ENCODE data around the gene VPS26A.

The VPS26A gene

DNA sequence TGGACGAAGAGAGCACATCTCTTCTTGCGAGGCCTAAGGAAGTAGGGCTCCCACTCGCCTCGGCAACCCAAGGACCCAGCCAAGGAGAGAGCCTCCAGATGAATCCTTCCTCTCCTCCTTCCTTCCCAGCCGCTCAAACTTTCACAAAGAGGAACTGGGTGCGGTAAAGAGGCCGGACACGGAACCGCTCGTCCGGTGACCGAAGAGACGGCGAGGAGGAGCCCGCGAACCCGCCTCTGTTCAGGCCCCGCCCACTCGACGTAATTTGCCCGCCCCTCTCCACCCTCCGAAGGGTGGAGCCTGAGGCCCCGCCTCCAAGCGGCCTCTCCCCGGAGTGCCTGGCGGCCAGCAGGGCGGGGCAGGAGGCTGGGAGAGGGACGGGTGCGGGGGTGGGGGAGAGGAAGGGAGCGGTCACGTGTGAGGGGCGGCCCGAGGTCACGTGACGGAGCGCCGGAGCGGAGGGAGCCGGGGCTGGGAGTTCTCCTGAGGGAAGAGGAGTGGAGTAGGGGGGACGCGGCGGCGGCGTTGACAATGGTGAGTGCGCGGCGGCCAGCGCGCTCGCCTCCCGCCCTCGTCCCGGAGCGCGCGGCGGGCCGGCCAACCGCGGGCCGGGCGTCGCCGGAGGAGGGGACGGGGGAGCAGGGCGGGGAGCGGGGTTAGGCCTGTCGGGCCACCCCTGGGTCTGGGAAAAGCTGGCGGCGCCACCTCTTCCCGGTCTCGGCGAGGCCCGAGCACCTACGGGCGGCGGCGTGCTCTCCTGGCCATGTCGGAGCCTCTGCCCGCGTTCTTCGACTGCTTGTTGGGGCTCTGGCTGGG lies at the start of gene VPS26A:
VPS26A (plus strand) TSS at position 432 of the 816 bp plus-strand sequence; CDS start at position 532, 100 bp downstream.
- Histone ChIP-seq H3K9ac (ENCODE audit: low read depth in 1 of 2, low read length in 2 of 2) (peak within 1 kb of the TSS; percentile 99), H3K36me3 (ENCODE audit: control insufficient read depth in 2 of 2, insufficient read depth in 2 of 2, low read length in 2 of 2) (no peaks in the 10 kb centered on the region), H3K4me1 (ENCODE audit: control insufficient read depth in 2 of 2, insufficient read depth in 2 of 2, low read length in 2 of 2) (peaks cover 9 to 12% of the 10 kb centered on the region in 2 donors), H3K9me3 (ENCODE audit: control insufficient read depth in 2 of 2, low read length in 2 of 2) (no peaks in the 10 kb centered on the region), H3K4me3 (ENCODE audit: low read length in 2 of 2) (peak within 1 kb of the TSS; percentile 86 to 94), H3K27me3 (ENCODE audit: control insufficient read depth in 2 of 2, insufficient read depth in 2 of 2, low read length in 2 of 2) (no peaks in the 10 kb centered on the region), H3K27ac (ENCODE audit: low read depth in 2 of 2, low read length in 2 of 2) (peak within 1 kb of the TSS; percentile 99)

- Histone ChIP-seq H3K4me1 (ENCODE audit: control insufficient read depth in 2 of 2, insufficient read depth in 2 of 2, low read length in 2 of 2) (no peaks in the 10 kb centered on the region), H3K4me3 (ENCODE audit: low read length in 2 of 2) (no peak overlapping the region), H3K9me3 (ENCODE audit: control insufficient read depth in 2 of 2, low read length in 2 of 2) (no peaks in the 10 kb centered on the region), H3K9ac (ENCODE audit: low read depth in 1 of 2, low read length in 2 of 2) (no peak overlapping the region), H3K27ac (ENCODE audit: low read depth in 2 of 2, low read length in 2 of 2) (no peak overlapping the region), H3K27me3 (ENCODE audit: control insufficient read depth in 2 of 2, insufficient read depth in 2 of 2, low read length in 2 of 2) (no peaks in the 10 kb centered on the region), H3K36me3 (ENCODE audit: control insufficient read depth in 2 of 2, insufficient read depth in 2 of 2, low read length in 2 of 2) (no peaks in the 10 kb centered on the region)
Measured at GRCh38 chr10:69074532-69074931, 49.4 kb upstream of the VPS26A start.

DNA sequence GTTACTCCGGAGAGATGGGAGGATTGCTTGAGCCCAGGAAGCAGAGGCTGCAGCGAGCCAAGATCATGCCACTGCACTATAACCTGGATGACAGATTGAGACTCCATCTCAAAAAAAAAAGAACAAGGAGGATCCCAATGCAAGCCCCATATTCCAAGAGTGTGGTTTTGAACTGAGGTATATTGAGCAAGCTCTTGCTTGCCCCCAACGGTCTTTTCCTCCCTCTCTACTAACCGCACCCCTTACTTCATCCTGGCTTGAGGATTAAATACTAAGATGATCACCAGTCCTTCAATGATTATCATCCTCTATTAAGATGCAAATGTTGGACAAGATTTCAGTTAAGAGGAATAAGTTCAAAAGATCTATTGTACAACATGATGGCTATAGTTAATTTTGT lies 48.5 kb upstream of the VPS26A start:
- no peaks in the 10 kb centered on the region for H3K9me3 ChIP-seq (ENCODE audit: control insufficient read depth in 2 of 2, low read length in 2 of 2)
- H3K9ac ChIP-seq (ENCODE audit: low read depth in 1 of 2, low read length in 2 of 2), result no peak overlapping the region
- no peaks in the 10 kb centered on the region for H3K4me1 ChIP-seq (ENCODE audit: control insufficient read depth in 2 of 2, insufficient read depth in 2 of 2, low read length in 2 of 2)
- H3K27ac ChIP-seq (ENCODE audit: low read depth in 2 of 2, low read length in 2 of 2), result no peak overlapping the region
- no peaks in the 10 kb centered on the region for H3K27me3 ChIP-seq (ENCODE audit: control insufficient read depth in 2 of 2, insufficient read depth in 2 of 2, low read length in 2 of 2)
- H3K4me3 ChIP-seq (ENCODE audit: low read length in 2 of 2), result no peak overlapping the region
- no peaks in the 10 kb centered on the region for H3K36me3 ChIP-seq (ENCODE audit: control insufficient read depth in 2 of 2, insufficient read depth in 2 of 2, low read length in 2 of 2)

GRCh38 chr10:69078311-69078710 lies 45.7 kb upstream of the VPS26A start:
- Histone ChIP-seq H3K4me3 (ENCODE audit: low read length in 2 of 2) (no peak overlapping the region), H3K27me3 (ENCODE audit: control insufficient read depth in 2 of 2, insufficient read depth in 2 of 2, low read length in 2 of 2) (no peaks in the 10 kb centered on the region), H3K9ac (ENCODE audit: low read depth in 1 of 2, low read length in 2 of 2) (no peak overlapping the region), H3K36me3 (ENCODE audit: control insufficient read depth in 2 of 2, insufficient read depth in 2 of 2, low read length in 2 of 2) (no peaks in the 10 kb centered on the region), H3K9me3 (ENCODE audit: control insufficient read depth in 2 of 2, low read length in 2 of 2) (no peaks in the 10 kb centered on the region), H3K27ac (ENCODE audit: low read depth in 2 of 2, low read length in 2 of 2) (no peak overlapping the region), H3K4me1 (ENCODE audit: control insufficient read depth in 2 of 2, insufficient read depth in 2 of 2, low read length in 2 of 2) (no peaks in the 10 kb centered on the region)

DNA sequence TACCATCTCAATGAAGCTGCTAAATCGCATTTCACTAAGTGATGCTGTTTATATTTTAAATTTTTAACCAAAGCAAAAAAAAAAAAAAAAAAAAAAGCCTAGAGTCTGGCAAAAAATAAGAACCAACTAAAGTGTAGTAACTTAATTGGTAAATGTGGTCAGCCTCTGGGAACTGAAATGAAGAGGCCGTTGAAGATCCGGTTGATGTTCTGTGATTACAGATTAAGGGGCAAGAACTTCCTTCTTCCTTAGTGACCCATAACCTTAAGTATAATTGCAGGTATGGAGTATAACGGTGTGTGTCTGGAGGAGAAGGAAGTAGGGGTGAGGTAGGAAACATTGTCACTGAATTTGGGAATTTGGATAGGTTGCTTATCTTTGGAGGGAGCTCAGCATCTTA lies 43.8 kb upstream of the VPS26A start:
- no peaks in the 10 kb centered on the region for H3K27me3 ChIP-seq (ENCODE audit: control insufficient read depth in 2 of 2, insufficient read depth in 2 of 2, low read length in 2 of 2)
- H3K27ac ChIP-seq (ENCODE audit: low read depth in 2 of 2, low read length in 2 of 2), result no peak overlapping the region
- H3K36me3 ChIP-seq (ENCODE audit: control insufficient read depth in 2 of 2, insufficient read depth in 2 of 2, low read length in 2 of 2), result no peaks in the 10 kb centered on the region

GRCh38 chr10:69086001-69086509 lies 37.9 kb upstream of the VPS26A start:
- Histone ChIP-seq H3K9me3 (ENCODE audit: control insufficient read depth in 2 of 2, low read length in 2 of 2) (no peaks in the 10 kb centered on the region), H3K4me1 (ENCODE audit: control insufficient read depth in 2 of 2, insufficient read depth in 2 of 2, low read length in 2 of 2) (peaks cover 3 to 6% of the 10 kb centered on the region in 2 donors), H3K27ac (ENCODE audit: low read depth in 2 of 2, low read length in 2 of 2) (peak overlapping the region; percentile 42 to 56), H3K27me3 (ENCODE audit: control insufficient read depth in 2 of 2, insufficient read depth in 2 of 2, low read length in 2 of 2) (peaks cover 0 to 2% of the 10 kb centered on the region in 2 donors), H3K4me3 (ENCODE audit: low read length in 2 of 2) (peak overlapping the region in 1 of 2 donors; percentile 33), H3K9ac (ENCODE audit: low read depth in 1 of 2, low read length in 2 of 2) (no peak overlapping the region), H3K36me3 (ENCODE audit: control insufficient read depth in 2 of 2, insufficient read depth in 2 of 2, low read length in 2 of 2) (no peaks in the 10 kb centered on the region)

More for the DNA sequence above, 43.8 kb upstream of the VPS26A start:
- Histone ChIP-seq H3K4me3 (ENCODE audit: low read length in 2 of 2) (no peak overlapping the region), H3K9ac (ENCODE audit: low read depth in 1 of 2, low read length in 2 of 2) (no peak overlapping the region), H3K9me3 (ENCODE audit: control insufficient read depth in 2 of 2, low read length in 2 of 2) (no peaks in the 10 kb centered on the region), H3K4me1 (ENCODE audit: control insufficient read depth in 2 of 2, insufficient read depth in 2 of 2, low read length in 2 of 2) (no peaks in the 10 kb centered on the region)

DNA sequence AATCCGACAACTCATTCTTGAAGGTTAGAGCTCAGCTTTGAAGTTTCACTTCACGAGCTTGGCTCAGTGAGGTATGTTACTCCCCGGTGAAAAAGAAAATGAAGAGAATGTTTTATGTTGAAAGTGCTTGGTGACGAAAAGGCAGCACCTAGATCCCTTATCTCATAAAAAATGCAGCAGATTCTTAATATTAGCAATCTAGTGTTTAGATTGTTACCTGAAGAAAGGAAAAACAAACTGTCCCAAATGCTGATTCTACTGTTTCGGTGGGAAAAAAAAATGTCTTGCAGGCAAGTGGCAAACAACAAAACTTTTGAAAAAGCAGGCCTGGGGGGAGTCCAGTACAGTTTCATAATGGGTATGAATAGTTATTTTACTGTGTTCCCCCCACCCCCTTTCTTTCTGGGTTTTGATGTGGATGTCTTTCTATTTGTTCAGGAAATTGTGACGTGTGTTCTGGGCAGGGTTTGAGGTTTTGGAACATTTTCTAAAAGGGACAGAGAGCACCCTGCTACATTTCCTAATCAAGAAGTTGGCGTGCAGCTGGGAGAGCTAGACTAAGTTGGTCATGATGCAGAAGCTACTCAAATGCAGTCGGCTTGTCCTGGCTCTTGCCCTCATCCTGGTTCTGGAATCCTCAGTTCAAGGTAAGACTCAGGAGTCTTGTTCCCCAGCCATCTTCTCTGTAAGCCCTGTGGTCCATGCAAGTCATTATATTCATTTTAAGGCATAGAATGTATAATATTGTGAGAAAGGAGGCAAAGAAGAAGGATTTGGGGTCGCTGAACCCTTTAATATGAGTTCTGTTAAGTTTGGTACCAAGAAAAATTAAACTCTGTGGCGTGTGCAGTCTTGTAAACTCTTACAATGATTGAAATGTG lies 36.1 kb upstream of the VPS26A start, which contains the start of gene SRGN:
SRGN (plus strand) TSS at position 514 of the 881 bp plus-strand sequence; CDS start at position 569, 55 bp downstream.
- Histone ChIP-seq H3K4me3 (ENCODE audit: low read length in 2 of 2) (peak within 1 kb of the TSS; percentile 68 to 83), H3K27me3 (ENCODE audit: control insufficient read depth in 2 of 2, insufficient read depth in 2 of 2, low read length in 2 of 2) (peaks cover 0 to 2% of the 10 kb centered on the region in 2 donors), H3K9me3 (ENCODE audit: control insufficient read depth in 2 of 2, low read length in 2 of 2) (no peaks in the 10 kb centered on the region), H3K9ac (ENCODE audit: low read depth in 1 of 2, low read length in 2 of 2) (peak within 1 kb of the TSS; percentile 73 to 79), H3K36me3 (ENCODE audit: control insufficient read depth in 2 of 2, insufficient read depth in 2 of 2, low read length in 2 of 2) (no peaks in the 10 kb centered on the region), H3K4me1 (ENCODE audit: control insufficient read depth in 2 of 2, insufficient read depth in 2 of 2, low read length in 2 of 2) (peaks cover 3 to 6% of the 10 kb centered on the region in 2 donors), H3K27ac (ENCODE audit: low read depth in 2 of 2, low read length in 2 of 2) (peak within 1 kb of the TSS; percentile 87 to 88)

DNA sequence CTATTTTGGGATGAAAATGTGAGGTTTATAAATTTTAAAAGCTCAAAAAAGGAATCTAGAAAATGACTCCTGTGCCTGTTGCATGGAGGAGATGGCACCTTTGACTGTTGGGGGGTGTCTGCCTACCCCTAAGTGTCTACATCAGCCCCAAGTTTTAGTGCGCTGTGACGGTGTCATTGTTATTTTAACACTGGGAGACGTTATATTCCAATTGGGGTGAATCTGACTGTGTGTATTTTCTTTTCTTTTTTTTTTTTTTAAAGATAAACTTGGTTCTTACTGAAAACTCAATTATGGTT lies 35.6 kb upstream of the VPS26A start:
- peak overlapping the region; percentile 73 to 79 for H3K9ac ChIP-seq (ENCODE audit: low read depth in 1 of 2, low read length in 2 of 2)
- peak overlapping the region; percentile 68 to 83 for H3K4me3 ChIP-seq (ENCODE audit: low read length in 2 of 2)
- peaks cover 0 to 2% of the 10 kb centered on the region in 2 donors for H3K27me3 ChIP-seq (ENCODE audit: control insufficient read depth in 2 of 2, insufficient read depth in 2 of 2, low read length in 2 of 2)
- peaks cover 3 to 6% of the 10 kb centered on the region in 2 donors for H3K4me1 ChIP-seq (ENCODE audit: control insufficient read depth in 2 of 2, insufficient read depth in 2 of 2, low read length in 2 of 2)
- no peaks in the 10 kb centered on the region for H3K36me3 ChIP-seq (ENCODE audit: control insufficient read depth in 2 of 2, insufficient read depth in 2 of 2, low read length in 2 of 2)
- no peaks in the 10 kb centered on the region for H3K9me3 ChIP-seq (ENCODE audit: control insufficient read depth in 2 of 2, low read length in 2 of 2)
- peak overlapping the region; percentile 87 to 88 for H3K27ac ChIP-seq (ENCODE audit: low read depth in 2 of 2, low read length in 2 of 2)

- Histone ChIP-seq H3K27ac (ENCODE audit: low read depth in 2 of 2, low read length in 2 of 2) (peak overlapping the region; percentile 87 to 88), H3K9ac (ENCODE audit: low read depth in 1 of 2, low read length in 2 of 2) (peak overlapping the region; percentile 73 to 79), H3K9me3 (ENCODE audit: control insufficient read depth in 2 of 2, low read length in 2 of 2) (no peaks in the 10 kb centered on the region), H3K4me3 (ENCODE audit: low read length in 2 of 2) (peak overlapping the region; percentile 68 to 83), H3K4me1 (ENCODE audit: control insufficient read depth in 2 of 2, insufficient read depth in 2 of 2, low read length in 2 of 2) (peaks cover 3 to 6% of the 10 kb centered on the region in 2 donors), H3K36me3 (ENCODE audit: control insufficient read depth in 2 of 2, insufficient read depth in 2 of 2, low read length in 2 of 2) (no peaks in the 10 kb centered on the region), H3K27me3 (ENCODE audit: control insufficient read depth in 2 of 2, insufficient read depth in 2 of 2, low read length in 2 of 2) (peaks cover 0 to 2% of the 10 kb centered on the region in 2 donors)
Measured at GRCh38 chr10:69088801-69089501, 35.0 kb upstream of the VPS26A start.

All from mucosa of rectum (tissue), 2 donors.